ENCODE results near the gene DAZ2.
"Not testable (repeated sequence)": the region's sequence is repeated elsewhere in the genome, so short reads cannot be mapped to it uniquely, and the experiment has no call there.

DNA sequence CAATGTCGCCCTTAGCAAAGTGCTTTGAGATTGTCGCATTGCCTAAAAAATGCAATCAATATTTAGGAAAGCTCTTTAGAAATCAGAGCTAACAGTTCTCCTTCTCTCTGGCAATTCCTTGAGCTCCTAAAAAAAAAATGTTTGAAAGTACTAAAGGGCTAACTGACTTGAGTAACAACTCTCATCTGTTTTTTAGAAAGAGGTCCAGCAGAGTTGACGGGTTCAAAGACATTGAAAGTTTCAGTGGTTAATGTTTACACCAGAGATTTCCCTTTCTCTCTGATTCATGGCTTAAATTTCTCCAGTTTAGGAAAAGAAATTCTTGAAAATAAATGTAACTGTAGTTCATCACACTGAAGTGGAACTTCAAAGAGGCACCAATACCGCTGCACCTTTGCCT is 8.7 kb upstream of the DAZ2 start:
- TF ChIP-seq, protein P1, sequence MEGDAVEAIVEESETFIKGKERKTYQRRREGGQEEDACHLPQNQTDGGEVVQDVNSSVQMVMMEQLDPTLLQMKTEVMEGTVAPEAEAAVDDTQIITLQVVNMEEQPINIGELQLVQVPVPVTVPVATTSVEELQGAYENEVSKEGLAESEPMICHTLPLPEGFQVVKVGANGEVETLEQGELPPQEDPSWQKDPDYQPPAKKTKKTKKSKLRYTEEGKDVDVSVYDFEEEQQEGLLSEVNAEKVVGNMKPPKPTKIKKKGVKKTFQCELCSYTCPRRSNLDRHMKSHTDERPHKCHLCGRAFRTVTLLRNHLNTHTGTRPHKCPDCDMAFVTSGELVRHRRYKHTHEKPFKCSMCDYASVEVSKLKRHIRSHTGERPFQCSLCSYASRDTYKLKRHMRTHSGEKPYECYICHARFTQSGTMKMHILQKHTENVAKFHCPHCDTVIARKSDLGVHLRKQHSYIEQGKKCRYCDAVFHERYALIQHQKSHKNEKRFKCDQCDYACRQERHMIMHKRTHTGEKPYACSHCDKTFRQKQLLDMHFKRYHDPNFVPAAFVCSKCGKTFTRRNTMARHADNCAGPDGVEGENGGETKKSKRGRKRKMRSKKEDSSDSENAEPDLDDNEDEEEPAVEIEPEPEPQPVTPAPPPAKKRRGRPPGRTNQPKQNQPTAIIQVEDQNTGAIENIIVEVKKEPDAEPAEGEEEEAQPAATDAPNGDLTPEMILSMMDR (IDR thresholded peaks at IDR 0.05; ENCODE audit: insufficient read depth, low read length) = not testable (repeated sequence)
- not testable (repeated sequence) for TF ChIP-seq GABPA, POLR2AphosphoS5 (IDR thresholded peaks at IDR 0.05; ENCODE audit: low read depth)

All from HL-60 (cell line).